GM12878 (cell line): ENCODE data around the gene KRTAP9-4. TPM values are rescaled to one million over a fixed set of nuclear protein-coding genes. Genes with fewer than 3 reads are reported as not detected.

Experiments
- ATAC-seq: fragments of 200-7000 bp; cut with Tn5 transposase; 3 replicates; pipeline ENCODE4 v1.9.1; 2020; ENCODE audit warnings: mild to moderate bottlenecking, moderate library complexity
- BruUV-seq: library from RNA; stranded (reverse); fragments of 400-500 nt; replicated peaks from 2 replicates; lab custom pipeline; 2021; lab: Mats Ljungman, UMichigan
- CTCF ChIA-PET: fragments of 300-600 bp; sonication (Branson Sonifier 250); formaldehyde crosslinking; extraction: SDS; loops from one replicate; lab custom pipeline; 2021; ENCODE audit warnings: inconsistent platforms; lab: Yijun Ruan, JAX
- POLR2A ChIA-PET: fragments of 350-600 bp; formaldehyde crosslinking; extraction: SDS; loops from one replicate; lab custom pipeline; 2021; ENCODE audit warnings: inconsistent platforms; lab: Charles Lee
- RAD21 ChIA-PET: fragments of 300-600 bp; sonication (Branson Sonifier 250); formaldehyde crosslinking; loops from one replicate; lab custom pipeline; 2023; ENCODE audit warnings: antibody characterized with exemption; ENCODE audit not compliant: unreplicated experiment; lab: Charles Lee
- SMC1A ChIA-PET: fragments of 300-600 bp; sonication (Branson Sonifier 250); formaldehyde crosslinking; loops from one replicate; lab custom pipeline; 2023; ENCODE audit not compliant: unreplicated experiment, uncharacterized antibody; lab: Charles Lee
- DNase-seq: peaks from one replicate; pipeline ENCODE4 v3.0.0-alpha.2; 2011; ENCODE audit warnings: low read depth, low spot score
- FAIRE-seq: peaks from 3 replicates; lab custom pipeline; 2011; peaks lifted over from hg19 to GRCh38; lab: Jason Lieb, UNC
- H2AFZ ChIP-seq: 2 replicates; pipeline ENCODE4 v1.6.0; 2011; ENCODE audit warnings: low read depth, low read length, control low read depth; ENCODE audit not compliant: control insufficient read depth
- H3K27ac ChIP-seq: 2 replicates; pipeline ENCODE4 v1.5.1; 2011; ENCODE audit warnings: control low read depth; ENCODE audit not compliant: control insufficient read depth, insufficient read depth
- H3K27me3 ChIP-seq, 2 experiments: replicated peaks in 1 of 2; 2 replicates each; pipeline versions ENCODE4 v1.6.0 to v1.6.1; 2011; ENCODE audit warnings: low read length in 1 of 2; ENCODE audit not compliant: control insufficient read depth in 2 of 2, insufficient read depth in 2 of 2
- H3K36me3 ChIP-seq, 2 experiments: 2 replicates each; pipeline ENCODE4 v1.5.1; 2011; ENCODE audit warnings: low read length in 1 of 2; ENCODE audit not compliant: control insufficient read depth in 2 of 2, insufficient read depth in 2 of 2
- H3K4me1 ChIP-seq: 2 replicates; pipeline ENCODE4 v1.6.1; 2011; ENCODE audit warnings: mild to moderate bottlenecking, low read length, moderate library complexity, mixed read lengths; ENCODE audit not compliant: control insufficient read depth, insufficient read depth
- H3K4me2 ChIP-seq: 2 replicates; pipeline ENCODE4 v1.6.0; 2011; ENCODE audit warnings: control low read depth; ENCODE audit not compliant: control insufficient read depth, insufficient read depth
- H3K4me3 ChIP-seq: fragments of 200-600 bp; sonication (generic); 2 replicates; pipeline ENCODE4 v1.5.1; 2016
- H3K79me2 ChIP-seq: 2 replicates; pipeline ENCODE4 v1.6.0; 2011; ENCODE audit warnings: low read length; ENCODE audit not compliant: control insufficient read depth, insufficient read depth
- H3K9ac ChIP-seq: 2 replicates; pipeline ENCODE4 v1.8.0; 2011; ENCODE audit warnings: low read length, control low read depth, mixed read lengths; ENCODE audit not compliant: control insufficient read depth, insufficient read depth
- H3K9me3 ChIP-seq: replicated peaks from 3 replicates; pipeline ENCODE4 v1.5.1; 2011; ENCODE audit warnings: mild to moderate bottlenecking, low read length; ENCODE audit not compliant: control insufficient read depth, insufficient read depth
- H4K20me1 ChIP-seq: 2 replicates; pipeline ENCODE4 v1.6.0; 2011; ENCODE audit not compliant: control insufficient read depth, insufficient read depth
- CEBPB ChIP-seq, 2 experiments: fragments of 150-350 bp in 1 of 2; IDR thresholded peaks; 2 replicates each; pipeline ENCODE4 v1.6.1; 2012 to 2014; ENCODE audit warnings: low read depth in 2 of 2, low read length in 2 of 2, borderline replicate concordance in 1 of 2, inconsistent platforms in 1 of 2
- FOXK2 ChIP-seq: fragments of 450-650 bp; IDR thresholded peaks from 2 replicates; pipeline ENCODE4 v1.6.1; 2017; ENCODE audit warnings: mild to moderate bottlenecking, moderate library complexity
- GABPA ChIP-seq: IDR thresholded peaks from 2 replicates; pipeline ENCODE4 v1.6.1; 2014; ENCODE audit warnings: antibody characterized with exemption, low read depth, mild to moderate bottlenecking, inconsistent platforms
- IRF4 ChIP-seq: IDR thresholded peaks from 2 replicates; pipeline ENCODE4 v1.6.1; 2011; ENCODE audit warnings: low read depth, low read length
- MYC ChIP-seq: IDR thresholded peaks from 2 replicates; pipeline ENCODE4 v1.6.1; 2011; ENCODE audit warnings: mild to moderate bottlenecking, low read length, moderate library complexity, inconsistent platforms; ENCODE audit not compliant: insufficient read depth, insufficient replicate concordance, insufficient read length, severe bottlenecking
- NR2C2 ChIP-seq: IDR thresholded peaks from 2 replicates; pipeline ENCODE4 v1.6.1; 2011; ENCODE audit warnings: borderline replicate concordance, low read depth; ENCODE audit not compliant: control insufficient read depth, insufficient read length
- PAX8 ChIP-seq: fragments of 450-650 bp; IDR thresholded peaks from 2 replicates; pipeline ENCODE4 v1.6.1; 2017; ENCODE audit warnings: mild to moderate bottlenecking, moderate library complexity
- RAD21 ChIP-seq: IDR thresholded peaks from 2 replicates; pipeline ENCODE4 v1.6.1; 2011; ENCODE audit warnings: mild to moderate bottlenecking, low read depth, low read length, moderate library complexity; ENCODE audit not compliant: insufficient read depth
- SMC3 ChIP-seq: IDR thresholded peaks from 2 replicates; pipeline ENCODE4 v1.6.1; 2011; ENCODE audit warnings: low read length, improper control_type of control experiment, borderline replicate concordance
- SREBF2 ChIP-seq: IDR thresholded peaks from 2 replicates; pipeline ENCODE4 v1.6.1; 2012; ENCODE audit warnings: mild to moderate bottlenecking, low read length
- TAF1 ChIP-seq: IDR thresholded peaks from 2 replicates; pipeline ENCODE4 v1.6.1; 2011; ENCODE audit warnings: mild to moderate bottlenecking, low read depth, low read length, borderline replicate concordance
- TCF7 ChIP-seq: IDR thresholded peaks from 2 replicates; pipeline ENCODE4 v1.6.1; 2014; ENCODE audit warnings: antibody characterized with exemption, borderline replicate concordance
- WRNIP1 ChIP-seq: IDR thresholded peaks from 2 replicates; pipeline ENCODE4 v1.6.1; 2011; ENCODE audit warnings: low read depth, low read length, improper control_type of control experiment, borderline replicate concordance
- ZNF274 ChIP-seq: IDR thresholded peaks from one replicate; pipeline ENCODE4 v1.8.0; 2011; ENCODE audit not compliant: insufficient read length, insufficient read depth
- in situ Hi-C: fragments of 300-500 bp; cut with MboI; formaldehyde crosslinking; loops from 9 replicates; pipeline ENCODE4 v1.14.3; 2018; ENCODE audit warnings: mixed read lengths
- intact Hi-C: fragments of 100-400 bp; cut with micrococcal nuclease; formaldehyde crosslinking; loops from one replicate; pipeline ENCODE4 v1.14.2; 2022; ENCODE audit not compliant: unreplicated experiment
- polyA plus RNA-seq, 11 experiments: library from polyadenylated mRNA; depleted of rRNA in 4 of 11; unstranded in 6 of 11; stranded (reverse) in 5 of 11; fragments of >200 nt; fragmentation: Nextera tagmentation in 4 of 11; fragmentation: Illumina TruSeq in 1 of 11; extraction: Ambion mirVana in 4 of 11; extraction: Trizol in 1 of 11; gene quantifications; 1 replicate in 1 of 11; 2 replicates in 10 of 11; pipeline versions ENCODE4 v1.2.1 to v1.2.3, GENCODE V29; 2011 to 2016; ENCODE audit warnings: inconsistent platforms in 2 of 11, missing spikeins in 2 of 11, low read depth in 1 of 11
- total RNA-seq, 4 experiments: library from RNA; depleted of rRNA in 3 of 4; stranded (reverse); fragments of >200 nt in 3 of 4; fragmentation: Illumina TruSeq in 1 of 4; extraction: Trizol in 1 of 4; gene quantifications; 2 replicates each; pipeline versions ENCODE4 v1.2.1 to v1.2.3, GENCODE V29; 2013 to 2021
- TF ChIP-seq, protein P1 (sequence below): fragments of 450-650 bp; IDR thresholded peaks from 2 replicates; pipeline ENCODE4 v1.6.1; 2016; ENCODE audit warnings: mild to moderate bottlenecking
- TF ChIP-seq, protein P2 (sequence below): fragments of 450-650 bp; IDR thresholded peaks from 2 replicates; pipeline ENCODE4 v1.6.1; 2017; ENCODE audit warnings: mild to moderate bottlenecking
- TF ChIP-seq, protein P3 (sequence below): fragments of 450-650 bp; formaldehyde crosslinking; IDR thresholded peaks from 2 replicates; pipeline ENCODE4 v1.5.0; 2022; ENCODE audit warnings: mild to moderate bottlenecking, missing genetic modification characterization
- TF ChIP-seq, protein P4 (sequence below): IDR thresholded peaks from 2 replicates; pipeline ENCODE4 v1.6.1; 2012; ENCODE audit warnings: low read depth, low read length, improper control_type of control experiment
- TF ChIP-seq, protein P5 (sequence below): IDR thresholded peaks from 2 replicates; pipeline ENCODE4 v1.6.1; 2011; ENCODE audit warnings: low read depth, low read length, improper control_type of control experiment, borderline replicate concordance

Gene KRTAP9-4
- total and polyA plus RNA-seq, 10 of the 15 experiments (the other 5 are each of a cell fraction or from before 2014, with no cell fraction given) = not detected

DNA sequence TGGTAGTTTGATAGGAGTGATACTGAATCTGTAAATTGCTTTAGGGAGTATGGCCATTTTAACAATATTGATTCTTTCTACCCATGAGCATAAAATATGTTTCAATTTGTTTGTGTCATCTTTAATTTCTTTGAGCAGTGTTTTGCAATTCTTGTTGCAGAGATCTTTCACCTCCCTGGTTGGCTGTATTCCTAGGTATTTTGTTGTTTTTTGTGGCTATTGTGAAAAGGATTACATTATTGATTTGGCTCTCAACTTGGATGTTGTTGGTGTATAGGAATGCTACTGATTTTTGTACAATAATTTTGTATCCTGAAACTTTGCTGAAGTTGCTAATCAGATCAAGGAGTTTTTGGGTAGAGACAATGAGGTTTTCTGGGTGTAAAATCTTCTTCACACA is 8.9 kb downstream of the KRTAP9-4 start:
- Histone ChIP-seq H3K79me2 (no peaks in the 10 kb centered on the region), H2AFZ (no peak overlapping the region), H3K27ac (no peak overlapping the region), H3K36me3 (no peaks in the 10 kb centered on the region), H3K9ac (no peak overlapping the region), H3K4me3 (no peak overlapping the region), H3K4me1 (no peaks in the 10 kb centered on the region), H3K27me3 (no peaks in the 10 kb centered on the region; a peak in 2 of 4 replicates), H3K4me2 (no peak overlapping the region), H4K20me1 (no peaks in the 10 kb centered on the region), H3K9me3 (no peaks in the 10 kb centered on the region)
- ChIA-PET RAD21 (no interaction called here), POLR2A (no interaction called here), CTCF (no interaction called here), SMC1A (no interaction called here)
- intact Hi-C loops (no loop called here), in situ Hi-C loops (no loop called here)
- FAIRE-seq = no peak
- no peak for DNase-seq
- ATAC-seq = no peak
- no TSS peak for BruUV-seq
- TF ChIP-seq, protein P1, sequence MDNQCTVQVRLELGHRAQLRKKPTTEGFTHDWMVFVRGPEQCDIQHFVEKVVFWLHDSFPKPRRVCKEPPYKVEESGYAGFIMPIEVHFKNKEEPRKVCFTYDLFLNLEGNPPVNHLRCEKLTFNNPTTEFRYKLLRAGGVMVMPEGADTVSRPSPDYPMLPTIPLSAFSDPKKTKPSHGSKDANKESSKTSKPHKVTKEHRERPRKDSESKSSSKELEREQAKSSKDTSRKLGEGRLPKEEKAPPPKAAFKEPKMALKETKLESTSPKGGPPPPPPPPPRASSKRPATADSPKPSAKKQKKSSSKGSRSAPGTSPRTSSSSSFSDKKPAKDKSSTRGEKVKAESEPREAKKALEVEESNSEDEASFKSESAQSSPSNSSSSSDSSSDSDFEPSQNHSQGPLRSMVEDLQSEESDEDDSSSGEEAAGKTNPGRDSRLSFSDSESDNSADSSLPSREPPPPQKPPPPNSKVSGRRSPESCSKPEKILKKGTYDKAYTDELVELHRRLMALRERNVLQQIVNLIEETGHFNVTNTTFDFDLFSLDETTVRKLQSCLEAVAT = no peak
- no peak for TF ChIP-seq GABPA
- TF ChIP-seq CEBPB (IDR thresholded peaks at IDR 0.05; ENCODE audit: borderline replicate concordance in 1 of 2, low read depth in 2 of 2, low read length in 2 of 2) = no peak
- TF ChIP-seq, protein P2, sequence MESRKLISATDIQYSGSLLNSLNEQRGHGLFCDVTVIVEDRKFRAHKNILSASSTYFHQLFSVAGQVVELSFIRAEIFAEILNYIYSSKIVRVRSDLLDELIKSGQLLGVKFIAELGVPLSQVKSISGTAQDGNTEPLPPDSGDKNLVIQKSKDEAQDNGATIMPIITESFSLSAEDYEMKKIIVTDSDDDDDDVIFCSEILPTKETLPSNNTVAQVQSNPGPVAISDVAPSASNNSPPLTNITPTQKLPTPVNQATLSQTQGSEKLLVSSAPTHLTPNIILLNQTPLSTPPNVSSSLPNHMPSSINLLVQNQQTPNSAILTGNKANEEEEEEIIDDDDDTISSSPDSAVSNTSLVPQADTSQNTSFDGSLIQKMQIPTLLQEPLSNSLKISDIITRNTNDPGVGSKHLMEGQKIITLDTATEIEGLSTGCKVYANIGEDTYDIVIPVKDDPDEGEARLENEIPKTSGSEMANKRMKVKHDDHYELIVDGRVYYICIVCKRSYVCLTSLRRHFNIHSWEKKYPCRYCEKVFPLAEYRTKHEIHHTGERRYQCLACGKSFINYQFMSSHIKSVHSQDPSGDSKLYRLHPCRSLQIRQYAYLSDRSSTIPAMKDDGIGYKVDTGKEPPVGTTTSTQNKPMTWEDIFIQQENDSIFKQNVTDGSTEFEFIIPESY = no peak
- no peak for TF ChIP-seq PAX8
- TF ChIP-seq, protein P3, sequence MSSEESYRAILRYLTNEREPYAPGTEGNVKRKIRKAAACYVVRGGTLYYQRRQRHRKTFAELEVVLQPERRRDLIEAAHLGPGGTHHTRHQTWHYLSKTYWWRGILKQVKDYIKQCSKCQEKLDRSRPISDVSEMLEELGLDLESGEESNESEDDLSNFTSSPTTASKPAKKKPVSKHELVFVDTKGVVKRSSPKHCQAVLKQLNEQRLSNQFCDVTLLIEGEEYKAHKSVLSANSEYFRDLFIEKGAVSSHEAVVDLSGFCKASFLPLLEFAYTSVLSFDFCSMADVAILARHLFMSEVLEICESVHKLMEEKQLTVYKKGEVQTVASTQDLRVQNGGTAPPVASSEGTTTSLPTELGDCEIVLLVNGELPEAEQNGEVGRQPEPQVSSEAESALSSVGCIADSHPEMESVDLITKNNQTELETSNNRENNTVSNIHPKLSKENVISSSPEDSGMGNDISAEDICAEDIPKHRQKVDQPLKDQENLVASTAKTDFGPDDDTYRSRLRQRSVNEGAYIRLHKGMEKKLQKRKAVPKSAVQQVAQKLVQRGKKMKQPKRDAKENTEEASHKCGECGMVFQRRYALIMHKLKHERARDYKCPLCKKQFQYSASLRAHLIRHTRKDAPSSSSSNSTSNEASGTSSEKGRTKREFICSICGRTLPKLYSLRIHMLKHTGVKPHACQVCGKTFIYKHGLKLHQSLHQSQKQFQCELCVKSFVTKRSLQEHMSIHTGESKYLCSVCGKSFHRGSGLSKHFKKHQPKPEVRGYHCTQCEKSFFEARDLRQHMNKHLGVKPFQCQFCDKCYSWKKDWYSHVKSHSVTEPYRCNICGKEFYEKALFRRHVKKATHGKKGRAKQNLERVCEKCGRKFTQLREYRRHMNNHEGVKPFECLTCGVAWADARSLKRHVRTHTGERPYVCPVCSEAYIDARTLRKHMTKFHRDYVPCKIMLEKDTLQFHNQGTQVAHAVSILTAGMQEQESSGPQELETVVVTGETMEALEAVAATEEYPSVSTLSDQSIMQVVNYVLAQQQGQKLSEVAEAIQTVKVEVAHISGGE (CRISPR knock-in tag) = no peak
- TF ChIP-seq ZNF274 = no peak
- no peak for TF ChIP-seq MYC
- TF ChIP-seq, protein P4, sequence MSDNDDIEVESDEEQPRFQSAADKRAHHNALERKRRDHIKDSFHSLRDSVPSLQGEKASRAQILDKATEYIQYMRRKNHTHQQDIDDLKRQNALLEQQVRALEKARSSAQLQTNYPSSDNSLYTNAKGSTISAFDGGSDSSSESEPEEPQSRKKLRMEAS = no peak
- TF ChIP-seq TCF7 = no peak
- no peak for TF ChIP-seq TAF1
- no peak for TF ChIP-seq RAD21
- no peak for TF ChIP-seq WRNIP1
- TF ChIP-seq, protein P5, sequence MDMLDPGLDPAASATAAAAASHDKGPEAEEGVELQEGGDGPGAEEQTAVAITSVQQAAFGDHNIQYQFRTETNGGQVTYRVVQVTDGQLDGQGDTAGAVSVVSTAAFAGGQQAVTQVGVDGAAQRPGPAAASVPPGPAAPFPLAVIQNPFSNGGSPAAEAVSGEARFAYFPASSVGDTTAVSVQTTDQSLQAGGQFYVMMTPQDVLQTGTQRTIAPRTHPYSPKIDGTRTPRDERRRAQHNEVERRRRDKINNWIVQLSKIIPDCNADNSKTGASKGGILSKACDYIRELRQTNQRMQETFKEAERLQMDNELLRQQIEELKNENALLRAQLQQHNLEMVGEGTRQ = no peak
- no peak for TF ChIP-seq SMC3
- no peak for TF ChIP-seq SREBF2
- no peak for TF ChIP-seq FOXK2
- TF ChIP-seq IRF4 = no peak
- TF ChIP-seq NR2C2 = no peak
